GM23338 (cell line): ENCODE measurements around the gene TMEM151B. TPM values are rescaled to one million over a fixed set of nuclear protein-coding genes. Genes with fewer than 3 reads are reported as not detected.

Experiments used
- ATAC-seq: fragments of 200-7000 bp; cut with Tn5 transposase; 3 replicates; pipeline ENCODE4 v1.9.1; 2020
- DNase-seq: peaks from one replicate; pipeline ENCODE4 v3.0.0-alpha.2; 2015; ENCODE audit warnings: low spot score
- H2AFZ ChIP-seq: fragments of 200-600 bp; sonication (generic); 2 replicates; pipeline ENCODE4 v1.8.0; 2016; ENCODE audit warnings: antibody characterized with exemption, mild to moderate bottlenecking, moderate library complexity
- H3F3A ChIP-seq: fragments of 200-600 bp; sonication (generic); replicated peaks from 2 replicates; pipeline ENCODE4 v1.8.0; 2017; ENCODE audit warnings: antibody characterized with exemption, mixed run types, low read depth
- H3K27ac ChIP-seq: fragments of 200-600 bp; sonication (generic); 2 replicates; pipeline ENCODE4 v1.6.1; 2016; ENCODE audit warnings: low read depth
- H3K27me3 ChIP-seq: fragments of 200-600 bp; sonication (generic); 2 replicates; pipeline ENCODE4 v1.8.0; 2016; ENCODE audit warnings: mild to moderate bottlenecking, mixed run types, moderate library complexity; ENCODE audit not compliant: insufficient read depth
- H3K36me3 ChIP-seq: fragments of 200-600 bp; sonication (generic); 2 replicates; pipeline ENCODE4 v1.8.0; 2016; ENCODE audit warnings: mild to moderate bottlenecking; ENCODE audit not compliant: insufficient read depth
- H3K4me1 ChIP-seq: fragments of 200-600 bp; sonication (generic); 2 replicates; pipeline ENCODE4 v1.8.0; 2016; ENCODE audit warnings: mild to moderate bottlenecking, moderate library complexity; ENCODE audit not compliant: insufficient read depth
- H3K4me2 ChIP-seq: fragments of 200-600 bp; sonication (generic); 2 replicates; pipeline ENCODE4 v1.7.1; 2017; ENCODE audit warnings: mixed run types
- H3K4me3 ChIP-seq: fragments of 200-600 bp; sonication (generic); 2 replicates; pipeline ENCODE4 v1.6.1; 2016; ENCODE audit warnings: mixed run types
- H3K79me2 ChIP-seq: fragments of 200-600 bp; sonication (generic); replicated peaks from 2 replicates; pipeline ENCODE4 v1.8.0; 2017; ENCODE audit warnings: mild to moderate bottlenecking; ENCODE audit not compliant: insufficient read depth
- H3K9me2 ChIP-seq: fragments of 200-600 bp; sonication (generic); 2 replicates; pipeline ENCODE4 v1.8.0; 2017; ENCODE audit not compliant: insufficient read depth
- H4K20me1 ChIP-seq: fragments of 200-600 bp; sonication (generic); replicated peaks from 2 replicates; pipeline ENCODE4 v1.8.0; 2017; ENCODE audit warnings: mild to moderate bottlenecking; ENCODE audit not compliant: insufficient read depth
- H3K27ac Mint-ChIP-seq: 2 replicates; pipeline ENCODE4 v1.8.0; 2020; ENCODE audit warnings: inconsistent platforms, mild to moderate bottlenecking, moderate library complexity, mixed read lengths
- H3K27me3 Mint-ChIP-seq: 3 replicates; pipeline ENCODE4 v1.8.0; 2022; ENCODE audit warnings: low read depth, mild to moderate bottlenecking, moderate library complexity, mixed read lengths, inconsistent platforms; ENCODE audit not compliant: insufficient read depth, poor library complexity
- H3K36me3 Mint-ChIP-seq: 3 replicates; pipeline ENCODE4 v1.8.0; 2021; ENCODE audit warnings: low read depth, mild to moderate bottlenecking, inconsistent platforms, moderate library complexity, mixed read lengths
- H3K4me1 Mint-ChIP-seq: 3 replicates; pipeline ENCODE4 v1.8.0; 2020; ENCODE audit warnings: mild to moderate bottlenecking, inconsistent platforms, mixed read lengths
- H3K4me3 Mint-ChIP-seq: 3 replicates; pipeline ENCODE4 v1.8.0; 2021; ENCODE audit warnings: moderate library complexity, mild to moderate bottlenecking, inconsistent platforms, mixed read lengths
- H3K9me3 Mint-ChIP-seq: 3 replicates; pipeline ENCODE4 v1.8.0; 2020; ENCODE audit warnings: moderate library complexity, mild to moderate bottlenecking, inconsistent platforms, mixed read lengths
- CREB1 ChIP-seq: fragments of 250-450 bp; sonication (Bioruptor Pico); IDR thresholded peaks from 2 replicates; pipeline ENCODE4 v1.5.0; 2020; ENCODE audit warnings: low read depth, mild to moderate bottlenecking, moderate library complexity
- CTCF ChIP-seq, 2 experiments: fragments of 200-600 bp in 1 of 2; sonication (generic) in 1 of 2; conservative IDR thresholded peaks; 2 replicates each; pipeline versions ENCODE4 v1.5.1 to v1.6.1; 2016 to 2017; ENCODE audit warnings: antibody characterized with exemption in 2 of 2, low read depth in 2 of 2, mild to moderate bottlenecking in 2 of 2, moderate library complexity in 1 of 2
- EZH2 ChIP-seq: fragments of 200-600 bp; sonication (generic); IDR thresholded peaks from one replicate; pipeline ENCODE4 v1.8.0; 2017; ENCODE audit warnings: antibody characterized with exemption, mild to moderate bottlenecking, low read depth; ENCODE audit not compliant: unreplicated experiment
- EZH2phosphoT487 ChIP-seq: fragments of 200-600 bp; sonication (generic); IDR thresholded peaks from one replicate; pipeline ENCODE4 v1.8.1; 2018; ENCODE audit warnings: antibody characterized with exemption; ENCODE audit not compliant: unreplicated experiment
- JUNB ChIP-seq: IDR thresholded peaks from one replicate; pipeline ENCODE4 v1.6.1; 2016; ENCODE audit warnings: antibody characterized with exemption; ENCODE audit not compliant: unreplicated experiment
- NANOG ChIP-seq: IDR thresholded peaks from 2 replicates; pipeline ENCODE4 v1.6.1; 2016; ENCODE audit warnings: antibody characterized with exemption, borderline replicate concordance
- POLR2AphosphoS5 ChIP-seq: IDR thresholded peaks from 2 replicates; pipeline ENCODE4 v1.6.1; 2016; ENCODE audit warnings: antibody characterized with exemption, low read depth
- STAT1 ChIP-seq: IDR thresholded peaks from one replicate; pipeline ENCODE4 v1.6.1; 2016; ENCODE audit warnings: antibody characterized with exemption; ENCODE audit not compliant: unreplicated experiment
- ZNF114 ChIP-seq: fragments of 250-450 bp; sonication (Bioruptor Pico); IDR thresholded peaks from 2 replicates; pipeline ENCODE4 v1.5.0; 2020; ENCODE audit warnings: mild to moderate bottlenecking, moderate library complexity
- ZNF331 ChIP-seq: fragments of 250-450 bp; sonication (Bioruptor Pico); IDR thresholded peaks from 2 replicates; pipeline ENCODE4 v1.5.0; 2020; ENCODE audit warnings: low read depth, mild to moderate bottlenecking, moderate library complexity
- polyA plus RNA-seq: library from polyadenylated mRNA; unstranded; fragments of >200 nt; fragmentation: Nextera tagmentation; extraction: Ambion mirVana; gene quantifications from 2 replicates; pipeline ENCODE4 v1.2.1, GENCODE V29; 2016
- total RNA-seq: library from RNA; depleted of rRNA; stranded (reverse); fragments of >200 nt; shearing (Covaris generic); gene quantifications from 2 replicates; pipeline ENCODE4 v1.2.3, GENCODE V29; 2014
- TF ChIP-seq, protein P1 (sequence below): IDR thresholded peaks from 2 replicates; pipeline ENCODE4 v1.6.1; 2016; ENCODE audit warnings: antibody characterized with exemption
- TF ChIP-seq, protein P2 (sequence below): fragments of 250-450 bp; sonication (Bioruptor Pico); IDR thresholded peaks from 2 replicates; pipeline ENCODE4 v1.5.0; 2020; ENCODE audit warnings: mild to moderate bottlenecking, moderate library complexity
- TF ChIP-seq, protein P3 (sequence below): IDR thresholded peaks from one replicate; pipeline ENCODE4 v1.6.1; 2018; ENCODE audit warnings: antibody characterized with exemption; ENCODE audit not compliant: unreplicated experiment

The TMEM151B gene
- total and polyA plus RNA-seq, 2 experiments from 2014 or later: 0.91 to 14.6 TPM

DNA sequence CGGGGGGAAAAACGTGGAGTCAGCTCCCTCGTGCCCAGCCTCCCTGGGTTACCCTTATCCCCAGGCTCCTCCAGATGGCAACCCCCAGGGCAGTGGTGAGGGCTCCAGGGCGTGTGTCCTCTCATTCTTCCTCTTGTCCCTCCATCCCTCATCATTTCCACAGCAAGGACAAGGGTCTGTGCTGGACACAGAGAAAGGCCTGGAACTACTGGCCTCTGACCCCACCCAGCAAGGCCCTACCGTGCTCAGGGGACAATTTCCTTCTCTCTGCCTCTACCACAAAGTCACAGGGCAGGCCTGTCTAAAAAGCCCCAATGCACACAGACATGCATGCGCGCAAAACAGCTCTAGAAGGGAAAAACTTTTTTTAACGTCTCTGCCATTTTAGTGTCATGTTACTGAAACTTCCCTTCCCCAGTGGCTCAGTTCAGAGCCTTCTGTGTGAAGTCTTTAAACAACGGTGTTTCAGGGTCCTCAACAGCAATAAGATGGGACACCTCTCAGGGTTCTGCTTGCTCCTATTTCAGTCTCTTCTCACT is 11.9 kb upstream of the TMEM151B start:
- ATAC-seq: no peak
- H3K27me3 Mint-ChIP-seq: peaks cover 47% of the 10 kb centered on the region
- Histone ChIP-seq H2AFZ (no peak overlapping the region), H4K20me1 (peaks cover 7% of the 10 kb centered on the region; the same call in 1 of the 2 replicates), H3K9me2 (no peaks in the 10 kb centered on the region), H3K36me3 (peaks cover 10% of the 10 kb centered on the region), H3K79me2 (peaks cover 15% of the 10 kb centered on the region; the same call in 1 of the 2 replicates), H3K4me2 (peak overlapping the region; percentile 81), H3K27me3 (no peaks in the 10 kb centered on the region), H3K4me3 (no peak overlapping the region), H3K4me1 (peaks cover 6% of the 10 kb centered on the region), H3K27ac (no peak overlapping the region), H3F3A (peaks cover 32% of the 10 kb centered on the region)
- no peak overlapping the region for H3K27ac Mint-ChIP-seq
- no peak for TF ChIP-seq POLR2AphosphoS5
- TF ChIP-seq, protein P1, sequence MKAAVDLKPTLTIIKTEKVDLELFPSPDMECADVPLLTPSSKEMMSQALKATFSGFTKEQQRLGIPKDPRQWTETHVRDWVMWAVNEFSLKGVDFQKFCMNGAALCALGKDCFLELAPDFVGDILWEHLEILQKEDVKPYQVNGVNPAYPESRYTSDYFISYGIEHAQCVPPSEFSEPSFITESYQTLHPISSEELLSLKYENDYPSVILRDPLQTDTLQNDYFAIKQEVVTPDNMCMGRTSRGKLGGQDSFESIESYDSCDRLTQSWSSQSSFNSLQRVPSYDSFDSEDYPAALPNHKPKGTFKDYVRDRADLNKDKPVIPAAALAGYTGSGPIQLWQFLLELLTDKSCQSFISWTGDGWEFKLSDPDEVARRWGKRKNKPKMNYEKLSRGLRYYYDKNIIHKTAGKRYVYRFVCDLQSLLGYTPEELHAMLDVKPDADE: no peak
- no peak for TF ChIP-seq CREB1
- no peak for TF ChIP-seq ZNF331 (CRISPR knock-in tag)
- TF ChIP-seq EZH2: no peak
- TF ChIP-seq, protein P2, sequence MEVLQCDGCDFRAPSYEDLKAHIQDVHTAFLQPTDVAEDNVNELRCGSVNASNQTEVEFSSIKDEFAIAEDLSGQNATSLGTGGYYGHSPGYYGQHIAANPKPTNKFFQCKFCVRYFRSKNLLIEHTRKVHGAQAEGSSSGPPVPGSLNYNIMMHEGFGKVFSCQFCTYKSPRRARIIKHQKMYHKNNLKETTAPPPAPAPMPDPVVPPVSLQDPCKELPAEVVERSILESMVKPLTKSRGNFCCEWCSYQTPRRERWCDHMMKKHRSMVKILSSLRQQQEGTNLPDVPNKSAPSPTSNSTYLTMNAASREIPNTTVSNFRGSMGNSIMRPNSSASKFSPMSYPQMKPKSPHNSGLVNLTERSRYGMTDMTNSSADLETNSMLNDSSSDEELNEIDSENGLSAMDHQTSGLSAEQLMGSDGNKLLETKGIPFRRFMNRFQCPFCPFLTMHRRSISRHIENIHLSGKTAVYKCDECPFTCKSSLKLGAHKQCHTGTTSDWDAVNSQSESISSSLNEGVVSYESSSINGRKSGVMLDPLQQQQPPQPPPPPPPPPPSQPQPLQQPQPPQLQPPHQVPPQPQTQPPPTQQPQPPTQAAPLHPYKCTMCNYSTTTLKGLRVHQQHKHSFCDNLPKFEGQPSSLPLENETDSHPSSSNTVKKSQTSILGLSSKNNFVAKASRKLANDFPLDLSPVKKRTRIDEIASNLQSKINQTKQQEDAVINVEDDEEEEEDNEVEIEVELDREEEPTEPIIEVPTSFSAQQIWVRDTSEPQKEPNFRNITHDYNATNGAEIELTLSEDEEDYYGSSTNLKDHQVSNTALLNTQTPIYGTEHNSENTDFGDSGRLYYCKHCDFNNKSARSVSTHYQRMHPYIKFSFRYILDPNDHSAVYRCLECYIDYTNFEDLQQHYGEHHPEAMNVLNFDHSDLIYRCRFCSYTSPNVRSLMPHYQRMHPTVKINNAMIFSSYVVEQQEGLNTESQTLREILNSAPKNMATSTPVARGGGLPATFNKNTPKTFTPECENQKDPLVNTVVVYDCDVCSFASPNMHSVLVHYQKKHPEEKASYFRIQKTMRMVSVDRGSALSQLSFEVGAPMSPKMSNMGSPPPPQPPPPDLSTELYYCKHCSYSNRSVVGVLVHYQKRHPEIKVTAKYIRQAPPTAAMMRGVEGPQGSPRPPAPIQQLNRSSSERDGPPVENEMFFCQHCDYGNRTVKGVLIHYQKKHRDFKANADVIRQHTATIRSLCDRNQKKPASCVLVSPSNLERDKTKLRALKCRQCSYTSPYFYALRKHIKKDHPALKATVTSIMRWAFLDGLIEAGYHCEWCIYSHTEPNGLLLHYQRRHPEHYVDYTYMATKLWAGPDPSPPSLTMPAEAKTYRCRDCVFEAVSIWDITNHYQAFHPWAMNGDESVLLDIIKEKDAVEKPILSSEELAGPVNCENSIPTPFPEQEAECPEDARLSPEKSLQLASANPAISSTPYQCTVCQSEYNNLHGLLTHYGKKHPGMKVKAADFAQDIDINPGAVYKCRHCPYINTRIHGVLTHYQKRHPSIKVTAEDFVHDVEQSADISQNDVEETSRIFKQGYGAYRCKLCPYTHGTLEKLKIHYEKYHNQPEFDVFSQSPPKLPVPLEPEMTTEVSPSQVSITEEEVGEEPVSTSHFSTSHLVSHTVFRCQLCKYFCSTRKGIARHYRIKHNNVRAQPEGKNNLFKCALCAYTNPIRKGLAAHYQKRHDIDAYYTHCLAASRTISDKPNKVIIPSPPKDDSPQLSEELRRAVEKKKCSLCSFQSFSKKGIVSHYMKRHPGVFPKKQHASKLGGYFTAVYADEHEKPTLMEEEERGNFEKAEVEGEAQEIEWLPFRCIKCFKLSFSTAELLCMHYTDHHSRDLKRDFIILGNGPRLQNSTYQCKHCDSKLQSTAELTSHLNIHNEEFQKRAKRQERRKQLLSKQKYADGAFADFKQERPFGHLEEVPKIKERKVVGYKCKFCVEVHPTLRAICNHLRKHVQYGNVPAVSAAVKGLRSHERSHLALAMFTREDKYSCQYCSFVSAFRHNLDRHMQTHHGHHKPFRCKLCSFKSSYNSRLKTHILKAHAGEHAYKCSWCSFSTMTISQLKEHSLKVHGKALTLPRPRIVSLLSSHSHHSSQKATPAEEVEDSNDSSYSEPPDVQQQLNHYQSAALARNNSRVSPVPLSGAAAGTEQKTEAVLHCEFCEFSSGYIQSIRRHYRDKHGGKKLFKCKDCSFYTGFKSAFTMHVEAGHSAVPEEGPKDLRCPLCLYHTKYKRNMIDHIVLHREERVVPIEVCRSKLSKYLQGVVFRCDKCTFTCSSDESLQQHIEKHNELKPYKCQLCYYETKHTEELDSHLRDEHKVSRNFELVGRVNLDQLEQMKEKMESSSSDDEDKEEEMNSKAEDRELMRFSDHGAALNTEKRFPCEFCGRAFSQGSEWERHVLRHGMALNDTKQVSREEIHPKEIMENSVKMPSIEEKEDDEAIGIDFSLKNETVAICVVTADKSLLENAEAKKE (CRISPR knock-in tag): no peak
- TF ChIP-seq NANOG: no peak
- TF ChIP-seq, protein P3, sequence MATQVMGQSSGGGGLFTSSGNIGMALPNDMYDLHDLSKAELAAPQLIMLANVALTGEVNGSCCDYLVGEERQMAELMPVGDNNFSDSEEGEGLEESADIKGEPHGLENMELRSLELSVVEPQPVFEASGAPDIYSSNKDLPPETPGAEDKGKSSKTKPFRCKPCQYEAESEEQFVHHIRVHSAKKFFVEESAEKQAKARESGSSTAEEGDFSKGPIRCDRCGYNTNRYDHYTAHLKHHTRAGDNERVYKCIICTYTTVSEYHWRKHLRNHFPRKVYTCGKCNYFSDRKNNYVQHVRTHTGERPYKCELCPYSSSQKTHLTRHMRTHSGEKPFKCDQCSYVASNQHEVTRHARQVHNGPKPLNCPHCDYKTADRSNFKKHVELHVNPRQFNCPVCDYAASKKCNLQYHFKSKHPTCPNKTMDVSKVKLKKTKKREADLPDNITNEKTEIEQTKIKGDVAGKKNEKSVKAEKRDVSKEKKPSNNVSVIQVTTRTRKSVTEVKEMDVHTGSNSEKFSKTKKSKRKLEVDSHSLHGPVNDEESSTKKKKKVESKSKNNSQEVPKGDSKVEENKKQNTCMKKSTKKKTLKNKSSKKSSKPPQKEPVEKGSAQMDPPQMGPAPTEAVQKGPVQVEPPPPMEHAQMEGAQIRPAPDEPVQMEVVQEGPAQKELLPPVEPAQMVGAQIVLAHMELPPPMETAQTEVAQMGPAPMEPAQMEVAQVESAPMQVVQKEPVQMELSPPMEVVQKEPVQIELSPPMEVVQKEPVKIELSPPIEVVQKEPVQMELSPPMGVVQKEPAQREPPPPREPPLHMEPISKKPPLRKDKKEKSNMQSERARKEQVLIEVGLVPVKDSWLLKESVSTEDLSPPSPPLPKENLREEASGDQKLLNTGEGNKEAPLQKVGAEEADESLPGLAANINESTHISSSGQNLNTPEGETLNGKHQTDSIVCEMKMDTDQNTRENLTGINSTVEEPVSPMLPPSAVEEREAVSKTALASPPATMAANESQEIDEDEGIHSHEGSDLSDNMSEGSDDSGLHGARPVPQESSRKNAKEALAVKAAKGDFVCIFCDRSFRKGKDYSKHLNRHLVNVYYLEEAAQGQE: no peak
- no peak for TF ChIP-seq CTCF (conservative IDR thresholded peaks at IDR 0.05; ENCODE audit: low read depth in 2 of 2)
- no peak for TF ChIP-seq EZH2phosphoT487
- no peak for TF ChIP-seq ZNF114 (CRISPR knock-in tag)
- no peak for TF ChIP-seq JUNB
- no peak for TF ChIP-seq STAT1
- peaks cover 50% of the 10 kb centered on the region for H3K4me1 Mint-ChIP-seq
- peak overlapping the region; percentile 78 for H3K4me3 Mint-ChIP-seq
- H3K36me3 Mint-ChIP-seq: peaks cover 49% of the 10 kb centered on the region
- no peak for DNase-seq
- peaks cover 7% of the 10 kb centered on the region for H3K9me3 Mint-ChIP-seq
